Measurements from ENCODE around the gene CST7.

Gene CST7

DNA sequence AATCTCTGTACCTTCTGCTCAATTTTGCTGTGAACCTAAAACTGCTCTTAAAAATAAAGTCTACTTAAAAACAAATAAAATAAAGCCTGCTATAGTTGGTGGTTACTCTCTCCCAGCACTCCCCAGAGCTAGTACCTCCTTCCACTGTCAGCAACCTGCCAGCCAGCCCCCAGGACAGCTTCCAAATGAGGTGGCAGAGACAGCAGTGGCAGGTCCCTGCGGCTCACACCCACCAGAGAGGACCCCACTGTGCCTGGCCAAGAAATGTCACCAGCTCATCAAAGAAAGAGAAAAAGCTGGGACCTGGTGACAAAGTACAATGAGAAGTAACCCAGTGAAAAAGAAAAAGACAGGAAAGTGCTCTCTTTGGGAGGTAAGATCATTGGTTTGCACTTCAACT is 28.3 kb downstream of the CST7 start:
- Histone ChIP-seq H3K4me1 (ENCODE audit: control insufficient read depth, insufficient read depth, low read length) (no peaks in the 10 kb centered on the region), H3K27ac (ENCODE audit: low read length) (no peak overlapping the region), H3K27me3 (ENCODE audit: control insufficient read depth, insufficient read depth, low read length) (no peaks in the 10 kb centered on the region), H3K4me3 (ENCODE audit: low read length) (no peak overlapping the region), H3K9me3 (ENCODE audit: control insufficient read depth, insufficient read depth, low read length) (peaks cover 2% of the 10 kb centered on the region; the same call in 1 of the 2 replicates), H3K36me3 (ENCODE audit: control insufficient read depth, insufficient read depth, low read length) (peaks cover 13% of the 10 kb centered on the region)
- no CpG with 5 or more reads among the region's 1 CpG for WGBS (ENCODE audit: insufficient coverage, insufficient read length)
- no peak for DNase-seq (ENCODE audit: low read depth, low spot score)

- H3K9me3 ChIP-seq (ENCODE audit: control insufficient read depth, insufficient read depth, low read length) = peaks cover 2% of the 10 kb centered on the region; the same call in 1 of the 2 replicates
- H3K27me3 ChIP-seq (ENCODE audit: control insufficient read depth, insufficient read depth, low read length) = no peaks in the 10 kb centered on the region
- H3K4me1 ChIP-seq (ENCODE audit: control insufficient read depth, insufficient read depth, low read length) = no peaks in the 10 kb centered on the region
- H3K36me3 ChIP-seq (ENCODE audit: control insufficient read depth, insufficient read depth, low read length) = peaks cover 13% of the 10 kb centered on the region
- no peak for DNase-seq (ENCODE audit: low read depth, low spot score)
- H3K4me3 ChIP-seq (ENCODE audit: low read length) = no peak overlapping the region
- H3K27ac ChIP-seq (ENCODE audit: low read length) = no peak overlapping the region
- no CpG with 5 or more reads among the region's 3 CpGs for WGBS (ENCODE audit: insufficient coverage, insufficient read length)
Measured at GRCh38 chr20:24977797-24978196, 28.7 kb downstream of the CST7 start.

DNA sequence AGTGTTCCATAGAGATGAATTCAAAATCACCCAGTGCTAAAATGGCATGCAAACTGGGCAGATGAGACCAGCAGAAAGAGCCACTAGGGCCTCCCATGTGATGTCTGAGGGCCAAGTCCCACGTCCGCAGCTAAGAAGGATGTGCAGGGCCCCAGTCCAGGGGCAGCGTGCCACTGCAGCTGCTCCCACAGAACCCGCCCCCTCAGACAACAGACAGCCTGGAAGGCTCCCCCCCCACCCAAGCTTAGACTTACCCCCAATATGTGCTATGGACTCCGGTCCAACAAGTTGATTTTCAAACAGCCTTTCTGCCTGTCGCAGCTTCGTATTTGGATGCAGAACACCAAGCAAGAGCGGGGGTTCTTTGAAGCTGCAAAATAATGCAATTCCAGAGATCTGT is 29.4 kb downstream of the CST7 start:
- Histone ChIP-seq H3K36me3 (ENCODE audit: control insufficient read depth, insufficient read depth, low read length) (peaks cover 10% of the 10 kb centered on the region), H3K27me3 (ENCODE audit: control insufficient read depth, insufficient read depth, low read length) (no peaks in the 10 kb centered on the region), H3K27ac (ENCODE audit: low read length) (no peak overlapping the region), H3K4me3 (ENCODE audit: low read length) (no peak overlapping the region), H3K9me3 (ENCODE audit: control insufficient read depth, insufficient read depth, low read length) (peaks cover 2% of the 10 kb centered on the region; the same call in 1 of the 2 replicates), H3K4me1 (ENCODE audit: control insufficient read depth, insufficient read depth, low read length) (no peaks in the 10 kb centered on the region)
- no peak for DNase-seq (ENCODE audit: low read depth, low spot score)
- WGBS (ENCODE audit: insufficient coverage, insufficient read length) = no CpG with 5 or more reads among the region's 8 CpGs

GRCh38 chr20:24979036-24979960 is 30.2 kb downstream of the CST7 start:
- DNase-seq (ENCODE audit: low read depth, low spot score) = no peak
- no peaks in the 10 kb centered on the region for H3K27me3 ChIP-seq (ENCODE audit: control insufficient read depth, insufficient read depth, low read length)
- H3K27ac ChIP-seq (ENCODE audit: low read length) = no peak overlapping the region
- H3K9me3 ChIP-seq (ENCODE audit: control insufficient read depth, insufficient read depth, low read length) = peaks cover 2% of the 10 kb centered on the region; the same call in 1 of the 2 replicates
- no CpG with 5 or more reads among the region's 15 CpGs for WGBS (ENCODE audit: insufficient coverage, insufficient read length)
- no peaks in the 10 kb centered on the region for H3K4me1 ChIP-seq (ENCODE audit: control insufficient read depth, insufficient read depth, low read length)
- peaks cover 10% of the 10 kb centered on the region for H3K36me3 ChIP-seq (ENCODE audit: control insufficient read depth, insufficient read depth, low read length)
- H3K4me3 ChIP-seq (ENCODE audit: low read length) = no peak overlapping the region

DNA sequence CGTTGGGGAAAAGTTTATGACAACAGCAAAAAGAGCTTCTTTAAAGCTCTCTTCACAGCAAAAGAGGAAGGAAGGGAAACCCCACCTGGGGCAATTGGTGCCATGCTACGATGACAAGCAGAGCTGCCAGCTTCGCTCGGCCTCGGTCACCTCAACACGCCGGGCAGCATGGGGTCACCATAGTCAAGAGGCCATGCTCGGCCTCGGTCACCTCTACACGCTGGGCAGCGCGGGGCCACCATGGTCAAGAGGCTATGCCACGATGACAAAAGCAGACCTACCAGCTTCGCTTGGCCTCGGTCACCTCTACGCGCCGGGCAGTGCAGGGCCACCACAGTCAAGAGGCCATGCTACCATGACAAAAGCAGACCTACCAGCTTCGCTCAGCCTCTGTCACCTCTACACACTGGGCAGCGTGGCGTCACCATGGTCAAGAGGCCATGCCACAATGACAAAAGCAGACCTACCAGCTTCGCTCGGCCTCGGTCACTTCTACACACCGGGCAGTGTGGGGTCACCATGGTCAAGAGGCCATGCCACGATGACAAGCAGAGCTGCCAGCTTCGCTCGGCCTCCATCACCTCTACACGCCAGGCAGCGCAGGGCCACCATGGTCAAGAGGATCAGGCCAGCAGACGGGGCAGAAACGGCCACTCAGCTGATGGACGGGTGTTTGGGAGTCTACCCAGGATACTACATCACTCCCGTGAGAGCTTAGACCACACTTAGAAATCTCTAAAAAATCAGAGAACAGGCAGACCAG is 31.4 kb downstream of the CST7 start:
- H3K4me3 ChIP-seq (ENCODE audit: low read length) = no peak overlapping the region
- DNase-seq (ENCODE audit: low read depth, low spot score) = no peak
- H3K9me3 ChIP-seq (ENCODE audit: control insufficient read depth, insufficient read depth, low read length) = peaks cover 2% of the 10 kb centered on the region; the same call in 1 of the 2 replicates
- H3K27ac ChIP-seq (ENCODE audit: low read length) = no peak overlapping the region
- no peaks in the 10 kb centered on the region for H3K27me3 ChIP-seq (ENCODE audit: control insufficient read depth, insufficient read depth, low read length)
- peaks cover 10% of the 10 kb centered on the region for H3K36me3 ChIP-seq (ENCODE audit: control insufficient read depth, insufficient read depth, low read length)
- no peaks in the 10 kb centered on the region for H3K4me1 ChIP-seq (ENCODE audit: control insufficient read depth, insufficient read depth, low read length)
- no CpG with 5 or more reads among the region's 34 CpGs for WGBS (ENCODE audit: insufficient coverage, insufficient read length)

GRCh38 chr20:24981282-24981681 is 32.2 kb downstream of the CST7 start:
- H3K4me1 ChIP-seq (ENCODE audit: control insufficient read depth, insufficient read depth, low read length) = no peaks in the 10 kb centered on the region
- whole genome bisulfite sequencing (ENCODE audit: insufficient coverage, insufficient read length) = no CpG with 5 or more reads among the region's 4 CpGs
- no peak overlapping the region for H3K4me3 ChIP-seq (ENCODE audit: low read length)
- no peaks in the 10 kb centered on the region for H3K27me3 ChIP-seq (ENCODE audit: control insufficient read depth, insufficient read depth, low read length)
- no peak overlapping the region for H3K27ac ChIP-seq (ENCODE audit: low read length)
- H3K9me3 ChIP-seq (ENCODE audit: control insufficient read depth, insufficient read depth, low read length) = peaks cover 2% of the 10 kb centered on the region; the same call in 1 of the 2 replicates
- H3K36me3 ChIP-seq (ENCODE audit: control insufficient read depth, insufficient read depth, low read length) = peaks cover 10% of the 10 kb centered on the region
- DNase-seq (ENCODE audit: low read depth, low spot score) = no peak

DNA sequence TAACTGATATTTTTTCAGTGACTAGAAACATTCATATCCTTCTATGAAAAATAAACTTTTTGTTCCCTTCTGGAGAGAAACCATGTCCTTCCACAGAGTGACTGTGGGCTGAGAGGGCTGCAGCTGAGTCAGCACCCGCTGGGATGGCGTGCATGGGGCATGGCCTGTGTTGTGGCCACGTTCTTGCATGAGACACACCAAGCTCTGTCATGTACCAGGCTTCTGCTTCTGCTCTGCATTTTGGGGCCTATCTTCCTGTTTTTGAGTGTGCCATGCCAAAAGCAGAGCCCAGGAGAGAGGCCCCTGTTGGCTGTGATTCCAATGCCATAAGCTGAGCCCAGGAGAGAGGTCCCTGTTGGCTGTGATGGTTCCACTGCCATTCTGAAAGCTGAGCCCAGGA is 32.7 kb downstream of the CST7 start:
- no peaks in the 10 kb centered on the region for H3K27me3 ChIP-seq (ENCODE audit: control insufficient read depth, insufficient read depth, low read length)
- H3K4me1 ChIP-seq (ENCODE audit: control insufficient read depth, insufficient read depth, low read length) = no peaks in the 10 kb centered on the region
- H3K27ac ChIP-seq (ENCODE audit: low read length) = no peak overlapping the region
- DNase-seq (ENCODE audit: low read depth, low spot score) = no peak
- peaks cover 2% of the 10 kb centered on the region; the same call in 1 of the 2 replicates for H3K9me3 ChIP-seq (ENCODE audit: control insufficient read depth, insufficient read depth, low read length)
- peaks cover 10% of the 10 kb centered on the region for H3K36me3 ChIP-seq (ENCODE audit: control insufficient read depth, insufficient read depth, low read length)
- H3K4me3 ChIP-seq (ENCODE audit: low read length) = no peak overlapping the region
- no CpG with 5 or more reads among the region's 3 CpGs for WGBS (ENCODE audit: insufficient coverage, insufficient read length)

GRCh38 chr20:24983896-24984295 is 34.8 kb downstream of the CST7 start:
- Histone ChIP-seq H3K27ac (ENCODE audit: low read length) (no peak overlapping the region), H3K4me1 (ENCODE audit: control insufficient read depth, insufficient read depth, low read length) (no peaks in the 10 kb centered on the region)
- WGBS (ENCODE audit: insufficient coverage, insufficient read length) = no CpG with 5 or more reads among the region's 8 CpGs

DNA sequence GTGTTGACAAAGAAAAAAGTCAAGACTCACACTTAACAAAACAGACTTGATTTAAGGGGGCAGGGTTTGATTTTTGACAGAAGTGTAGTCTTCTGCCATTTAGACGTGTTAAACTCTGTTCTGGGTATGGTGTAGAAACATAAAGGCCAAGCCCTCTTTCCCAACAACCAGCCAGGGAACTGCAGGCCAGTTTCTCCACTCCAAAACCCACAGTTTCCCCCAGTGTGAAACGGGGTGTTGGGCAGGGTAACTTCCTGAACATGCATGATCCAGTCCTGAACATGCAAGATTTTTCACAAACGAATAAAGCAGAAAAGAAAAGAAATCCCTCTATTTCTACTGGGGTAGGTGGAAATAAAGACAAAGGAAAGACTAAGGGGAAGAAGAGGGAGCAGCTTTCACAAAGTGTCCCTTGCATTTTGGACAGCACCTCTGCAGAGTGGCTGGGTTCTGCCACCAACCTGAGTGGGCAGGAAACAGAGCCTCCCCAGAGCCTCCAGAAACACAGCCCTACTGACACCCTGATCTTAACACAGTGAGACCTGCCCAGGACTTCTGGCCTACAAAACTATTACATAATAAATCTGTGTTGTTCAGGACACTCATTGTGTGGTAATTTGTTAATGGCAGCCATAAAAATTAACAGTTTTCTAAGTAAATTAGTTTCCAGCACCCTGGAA is 36.0 kb downstream of the CST7 start:
- DNase-seq (ENCODE audit: low read depth, low spot score) = no peak

More at GRCh38 chr20:24983896-24984295, 34.8 kb downstream of the CST7 start:
- Histone ChIP-seq H3K9me3 (ENCODE audit: control insufficient read depth, insufficient read depth, low read length) (peaks cover 2% of the 10 kb centered on the region; the same call in 1 of the 2 replicates), H3K27me3 (ENCODE audit: control insufficient read depth, insufficient read depth, low read length) (no peaks in the 10 kb centered on the region), H3K4me3 (ENCODE audit: low read length) (no peak overlapping the region), H3K36me3 (ENCODE audit: control insufficient read depth, insufficient read depth, low read length) (peaks cover 10% of the 10 kb centered on the region)
- no peak for DNase-seq (ENCODE audit: low read depth, low spot score)

DNA sequence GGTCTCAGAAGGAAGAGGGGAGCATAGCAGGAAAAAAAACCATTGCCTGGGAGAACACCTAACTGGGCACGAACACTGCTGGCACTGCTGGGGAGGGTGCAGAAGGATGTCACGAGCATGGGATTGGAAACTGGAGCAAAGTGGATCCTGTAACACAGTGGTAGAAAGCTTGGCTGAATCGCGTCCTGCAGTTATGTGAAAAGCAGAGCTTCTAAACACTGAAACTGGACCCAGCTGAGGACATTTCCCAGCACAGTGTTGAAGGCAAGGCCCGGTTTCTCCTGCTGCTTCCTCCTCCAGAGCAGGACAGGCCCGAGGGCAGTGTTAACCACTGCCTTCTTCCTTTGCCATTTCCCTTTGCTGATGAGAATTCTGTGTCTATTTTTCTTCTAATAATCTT is 36.7 kb downstream of the CST7 start:
- Histone ChIP-seq H3K27me3 (ENCODE audit: control insufficient read depth, insufficient read depth, low read length) (no peaks in the 10 kb centered on the region), H3K4me3 (ENCODE audit: low read length) (no peak overlapping the region), H3K36me3 (ENCODE audit: control insufficient read depth, insufficient read depth, low read length) (peaks cover 4% of the 10 kb centered on the region; the same call in 1 of the 2 replicates), H3K9me3 (ENCODE audit: control insufficient read depth, insufficient read depth, low read length) (peaks cover 2% of the 10 kb centered on the region; the same call in 1 of the 2 replicates), H3K4me1 (ENCODE audit: control insufficient read depth, insufficient read depth, low read length) (no peaks in the 10 kb centered on the region), H3K27ac (ENCODE audit: low read length) (no peak overlapping the region)
- DNase-seq (ENCODE audit: low read depth, low spot score) = no peak
- WGBS (ENCODE audit: insufficient coverage, insufficient read length) = no CpG with 5 or more reads among the region's 6 CpGs

More for the DNA sequence above, 36.0 kb downstream of the CST7 start:
- Histone ChIP-seq H3K36me3 (ENCODE audit: control insufficient read depth, insufficient read depth, low read length) (peaks cover 10% of the 10 kb centered on the region), H3K27me3 (ENCODE audit: control insufficient read depth, insufficient read depth, low read length) (no peaks in the 10 kb centered on the region), H3K4me3 (ENCODE audit: low read length) (no peak overlapping the region), H3K9me3 (ENCODE audit: control insufficient read depth, insufficient read depth, low read length) (peaks cover 2% of the 10 kb centered on the region; the same call in 1 of the 2 replicates), H3K27ac (ENCODE audit: low read length) (no peak overlapping the region), H3K4me1 (ENCODE audit: control insufficient read depth, insufficient read depth, low read length) (no peaks in the 10 kb centered on the region)
- WGBS (ENCODE audit: insufficient coverage, insufficient read length) = no CpG with 5 or more reads among the region's 3 CpGs
